CD14-positive monocyte (primary cell): ENCODE measurements around the gene RASGEF1B. TPM values are rescaled to one million over a fixed set of nuclear protein-coding genes. Genes with fewer than 3 reads are reported as not detected.

Experiments used
- DNase-seq, 3 donors: peaks; one replicate each; pipeline ENCODE4 v3.0.0-alpha.2; 2011 to 2022
- H2AFZ ChIP-seq: 2 replicates; pipeline ENCODE4 v1.6.0; 2012; ENCODE audit warnings: mild to moderate bottlenecking, low read depth, low read length, inconsistent platforms; ENCODE audit not compliant: insufficient read depth, poor library complexity, severe bottlenecking
- H3K27ac ChIP-seq, 2 donors: 1 replicate in 1 of 2; 2 replicates in 1 of 2; pipeline ENCODE4 v1.5.1; 2012 to 2013; ENCODE audit warnings: low read length in 2 of 2, control low read depth in 1 of 2, inconsistent platforms in 1 of 2, low read depth in 1 of 2, mild to moderate bottlenecking in 1 of 2
- H3K27me3 ChIP-seq, 2 donors: one replicate each; pipeline versions ENCODE4 v1.6.0 to v1.6.1; 2011 to 2013; ENCODE audit warnings: low read length in 2 of 2; ENCODE audit not compliant: control insufficient read depth in 2 of 2, insufficient read depth in 2 of 2
- H3K36me3 ChIP-seq, 2 donors: replicated peaks in 1 of 2; 1 replicate in 1 of 2; 2 replicates in 1 of 2; pipeline versions ENCODE4 v1.5.1 to v1.6.1; 2012 to 2013; ENCODE audit warnings: low read length in 2 of 2, control low read depth in 1 of 2, inconsistent platforms in 1 of 2, mild to moderate bottlenecking in 1 of 2; ENCODE audit not compliant: insufficient read depth in 2 of 2, control insufficient read depth in 1 of 2
- H3K4me1 ChIP-seq, 2 donors: 1 replicate in 1 of 2; 2 replicates in 1 of 2; pipeline versions ENCODE4 v1.5.1 to v1.6.1; 2012 to 2013; ENCODE audit warnings: low read length in 2 of 2, control low read depth in 1 of 2, inconsistent platforms in 1 of 2, mild to moderate bottlenecking in 1 of 2, moderate library complexity in 1 of 2; ENCODE audit not compliant: insufficient read depth in 2 of 2, control insufficient read depth in 1 of 2
- H3K4me2 ChIP-seq: replicated peaks from 2 replicates; pipeline ENCODE3; 2012; ENCODE audit warnings: low read length, moderate library complexity, mild to moderate bottlenecking; ENCODE audit not compliant: poor library complexity, severe bottlenecking; ENCODE audit errors: extremely low read depth
- H3K4me3 ChIP-seq, 3 experiments: fragments of 200-600 bp in 1 of 3; sonication (generic) in 1 of 3; replicated peaks in 1 of 3; 1 replicate in 2 of 3; 2 replicates in 1 of 3; pipeline ENCODE4 v1.5.1; 2011 to 2013; ENCODE audit warnings: low read length in 3 of 3, mild to moderate bottlenecking in 3 of 3, control low read depth in 2 of 3, low read depth in 2 of 3, inconsistent platforms in 1 of 3, moderate library complexity in 1 of 3
- H3K79me2 ChIP-seq: 2 replicates; pipeline ENCODE4 v1.6.0; 2012; ENCODE audit warnings: mild to moderate bottlenecking, control low read depth, inconsistent platforms, low read length, moderate library complexity; ENCODE audit not compliant: insufficient read depth
- H3K9ac ChIP-seq: 2 replicates; pipeline ENCODE4 v1.6.0; 2017; ENCODE audit warnings: low read length, mild to moderate bottlenecking; ENCODE audit not compliant: insufficient read depth, poor library complexity, severe bottlenecking
- H3K9me3 ChIP-seq, 2 donors: replicated peaks in 1 of 2; 1 replicate in 1 of 2; 2 replicates in 1 of 2; pipeline versions ENCODE4 v1.5.1 to v1.6.1; 2012 to 2013; ENCODE audit warnings: low read length in 2 of 2, control low read depth in 1 of 2; ENCODE audit not compliant: control insufficient read depth in 1 of 2, insufficient read depth in 1 of 2
- H4K20me1 ChIP-seq: 2 replicates; pipeline ENCODE4 v1.6.0; 2012; ENCODE audit warnings: mild to moderate bottlenecking, low read length, control low read depth, moderate library complexity; ENCODE audit not compliant: insufficient read depth
- H3K27ac Mint-ChIP-seq, 7 donors: one replicate each; pipeline ENCODE4 v1.8.0; 2020; ENCODE audit warnings: mild to moderate bottlenecking in 7 of 7, mixed read lengths in 7 of 7, moderate library complexity in 6 of 7, inconsistent platforms in 2 of 7
- H3K27me3 Mint-ChIP-seq, 3 donors: one replicate each; pipeline ENCODE4 v1.8.0; 2021 to 2022; ENCODE audit warnings: low read depth in 3 of 3, mild to moderate bottlenecking in 3 of 3, mixed read lengths in 3 of 3, moderate library complexity in 3 of 3, inconsistent platforms in 1 of 3
- H3K36me3 Mint-ChIP-seq, 2 donors: one replicate each; pipeline ENCODE4 v1.8.0; 2020; ENCODE audit warnings: mixed read lengths in 2 of 2, inconsistent platforms in 1 of 2, mild to moderate bottlenecking in 1 of 2
- H3K4me1 Mint-ChIP-seq: one replicate; pipeline ENCODE4 v1.8.0; 2020; ENCODE audit warnings: mild to moderate bottlenecking, mixed read lengths
- H3K4me3 Mint-ChIP-seq, 2 donors: one replicate each; pipeline ENCODE4 v1.8.0; 2020; ENCODE audit warnings: mild to moderate bottlenecking in 2 of 2, mixed read lengths in 2 of 2, moderate library complexity in 1 of 2
- H3K9me3 Mint-ChIP-seq, 7 donors: one replicate each; pipeline ENCODE4 v1.8.0; 2020 to 2022; ENCODE audit warnings: mixed read lengths in 7 of 7, mild to moderate bottlenecking in 6 of 7, moderate library complexity in 6 of 7, inconsistent platforms in 2 of 7
- CTCF ChIP-seq: fragments of 200-600 bp; IDR thresholded peaks from one replicate; pipeline ENCODE4 v1.8.0; 2022; ENCODE audit warnings: antibody characterized with exemption, mild to moderate bottlenecking
- WGBS: methylation state at CpG from one replicate; pipeline ENCODE4 v1.1.5; 2013; ENCODE audit warnings: missing lambda C conversion rate; ENCODE audit not compliant: insufficient coverage; 5-methylcytosine and 5-hydroxymethylcytosine counted together
- intact Hi-C, 2 donors: fragments of 100-400 bp; cut with micrococcal nuclease; formaldehyde crosslinking; loops; one replicate each; pipeline versions ENCODE4 v1.15.0 to v1.15.1; 2023
- polyA plus RNA-seq, 3 donors: library from polyadenylated mRNA; depleted of rRNA in 1 of 3; unstranded in 2 of 3; stranded (reverse) in 1 of 3; fragments of 300-500 nt in 2 of 3; fragments of >200 nt in 1 of 3; fragmentation: Illumina TruSeq in 2 of 3; gene quantifications; 1 replicate in 2 of 3; 2 replicates in 1 of 3; pipeline ENCODE4 v1.2.3, GENCODE V29; 2012 to 2021

Gene RASGEF1B
- polyA plus RNA-seq, 3 donors, result 20.3 to 76.9 (median 36.6) TPM

GRCh38 chr4:81447566-81448229 is 24.0 kb downstream of the RASGEF1B start:
- no peaks in the 10 kb centered on the region for H3K27me3 ChIP-seq
- 88% methylated on average over 8 of the region's 10 CpGs for WGBS
- H3K79me2 ChIP-seq, result no peaks in the 10 kb centered on the region
- H2AFZ ChIP-seq, result no peak overlapping the region
- no peak overlapping the region for H3K4me2 ChIP-seq
- no peak overlapping the region for H3K4me3 ChIP-seq
- Mint-ChIP-seq H3K27me3 (no peaks in the 10 kb centered on the region), H3K9me3 (peaks cover 0 to 3% (median 0%) of the 10 kb centered on the region in 7 donors), H3K27ac (peak overlapping the region in 1 of 7 donors; percentile 38), H3K36me3 (peaks cover 73 to 75% of the 10 kb centered on the region in 2 donors), H3K4me3 (no peak overlapping the region), H3K4me1 (no peaks in the 10 kb centered on the region)
- no peak for TF ChIP-seq CTCF
- intact Hi-C loops, result no loop called here
- DNase-seq, result no peak
- H3K36me3 ChIP-seq, result peaks cover 14 to 83% of the 10 kb centered on the region in 2 donors
- no peak overlapping the region for H3K27ac ChIP-seq
- H3K4me1 ChIP-seq, result no peaks in the 10 kb centered on the region
- H3K9me3 ChIP-seq, result no peaks in the 10 kb centered on the region
- H3K9ac ChIP-seq, result no peak overlapping the region
- peaks cover 4% of the 10 kb centered on the region for H4K20me1 ChIP-seq

GRCh38 chr4:81446634-81447033 is 25.1 kb downstream of the RASGEF1B start:
- Mint-ChIP-seq H3K4me3 (no peak overlapping the region), H3K36me3 (peaks cover 70 to 71% of the 10 kb centered on the region in 2 donors), H3K27me3 (no peaks in the 10 kb centered on the region), H3K27ac (no peak overlapping the region), H3K9me3 (peaks cover 0 to 3% (median 0%) of the 10 kb centered on the region in 7 donors), H3K4me1 (no peaks in the 10 kb centered on the region)
- Histone ChIP-seq H3K9ac (no peak overlapping the region), H4K20me1 (peaks cover under 1% of the 10 kb centered on the region), H3K79me2 (no peaks in the 10 kb centered on the region), H2AFZ (no peak overlapping the region), H3K27me3 (no peaks in the 10 kb centered on the region), H3K4me1 (no peaks in the 10 kb centered on the region), H3K27ac (no peak overlapping the region), H3K4me2 (no peak overlapping the region), H3K9me3 (no peaks in the 10 kb centered on the region), H3K36me3 (peaks cover 14 to 83% of the 10 kb centered on the region in 2 donors), H3K4me3 (no peak overlapping the region)
- DNase-seq, result no peak
- no peak for TF ChIP-seq CTCF
- intact Hi-C loops, result no loop called here
- WGBS, result no CpG with 5 or more reads among the region's 1 CpG
